ENCODE measurements around the gene COL6A1.

The COL6A1 gene

DNA sequence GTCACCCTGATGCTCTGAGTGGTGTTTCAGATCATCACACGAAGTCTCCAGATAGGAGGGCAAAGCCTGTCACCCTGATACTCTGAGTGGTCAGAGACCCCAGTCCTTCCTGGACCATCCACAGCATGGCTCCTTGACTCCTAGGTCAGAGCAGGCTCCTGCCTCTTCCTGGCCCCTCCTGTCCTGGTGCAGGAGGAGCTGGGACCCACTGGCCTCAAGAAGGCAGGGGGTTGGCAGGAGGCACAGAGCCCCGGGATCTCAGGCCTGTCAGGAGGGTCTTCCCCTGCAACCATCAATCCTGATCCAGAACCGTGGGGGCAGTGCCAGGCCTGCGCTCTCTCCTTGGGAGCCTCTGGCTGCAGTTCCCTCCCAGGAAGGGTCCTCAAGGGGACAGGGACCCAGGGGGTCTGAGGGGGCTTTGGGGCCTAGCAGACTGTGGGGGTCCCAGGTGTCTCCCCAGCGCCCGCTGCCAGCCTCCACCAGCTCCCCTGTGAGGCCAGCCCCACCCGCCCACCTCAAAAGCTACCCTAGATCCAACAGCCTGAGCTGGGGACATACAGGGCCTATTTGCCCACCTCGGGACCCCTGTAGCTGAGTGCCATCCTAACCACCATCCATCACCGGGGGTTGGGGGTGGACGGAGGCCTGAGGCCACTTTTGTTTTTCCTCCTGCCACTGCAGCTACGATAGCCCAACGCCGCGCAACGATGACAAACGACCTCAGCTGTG, 27.5 kb downstream of the COL6A1 start:
- DNase-seq, result no peak

DNA sequence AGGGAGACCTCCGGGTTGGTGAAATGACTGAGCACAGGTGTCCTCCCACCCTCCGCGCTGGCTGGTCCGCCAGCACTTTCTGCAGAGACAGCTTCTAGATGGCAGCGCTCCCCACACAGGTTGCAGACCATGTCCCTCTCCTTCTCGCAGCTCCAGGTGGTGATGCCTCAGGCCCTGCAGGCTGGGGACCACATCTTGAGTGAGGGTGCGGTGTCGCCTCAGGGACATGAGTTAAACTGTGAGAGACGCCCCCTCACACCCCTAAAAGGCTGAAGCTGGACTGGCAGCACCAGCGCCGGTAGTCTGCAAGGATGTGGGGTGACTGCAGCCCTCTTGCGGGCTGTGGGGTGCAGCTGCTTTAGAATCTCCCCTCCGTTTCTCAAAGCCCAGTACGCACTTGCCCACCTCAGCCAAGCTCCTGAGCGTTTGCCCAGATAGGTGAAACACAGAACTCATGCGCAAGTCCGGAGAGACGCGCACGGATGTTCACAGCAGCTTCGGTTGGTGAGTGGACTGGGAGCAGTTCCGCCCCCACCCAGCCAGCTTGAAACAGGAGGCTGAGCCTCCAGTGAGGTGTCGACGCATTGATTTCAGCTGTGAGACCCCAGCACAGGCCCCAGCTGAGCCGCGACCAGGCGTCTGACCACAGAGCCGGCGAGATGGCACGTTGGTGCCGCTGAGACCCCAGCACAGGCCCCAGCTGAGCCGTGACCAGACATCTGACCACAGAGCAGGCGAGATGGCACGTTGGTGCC, 28.6 kb downstream of the COL6A1 start:
- no peak for DNase-seq

DNA sequence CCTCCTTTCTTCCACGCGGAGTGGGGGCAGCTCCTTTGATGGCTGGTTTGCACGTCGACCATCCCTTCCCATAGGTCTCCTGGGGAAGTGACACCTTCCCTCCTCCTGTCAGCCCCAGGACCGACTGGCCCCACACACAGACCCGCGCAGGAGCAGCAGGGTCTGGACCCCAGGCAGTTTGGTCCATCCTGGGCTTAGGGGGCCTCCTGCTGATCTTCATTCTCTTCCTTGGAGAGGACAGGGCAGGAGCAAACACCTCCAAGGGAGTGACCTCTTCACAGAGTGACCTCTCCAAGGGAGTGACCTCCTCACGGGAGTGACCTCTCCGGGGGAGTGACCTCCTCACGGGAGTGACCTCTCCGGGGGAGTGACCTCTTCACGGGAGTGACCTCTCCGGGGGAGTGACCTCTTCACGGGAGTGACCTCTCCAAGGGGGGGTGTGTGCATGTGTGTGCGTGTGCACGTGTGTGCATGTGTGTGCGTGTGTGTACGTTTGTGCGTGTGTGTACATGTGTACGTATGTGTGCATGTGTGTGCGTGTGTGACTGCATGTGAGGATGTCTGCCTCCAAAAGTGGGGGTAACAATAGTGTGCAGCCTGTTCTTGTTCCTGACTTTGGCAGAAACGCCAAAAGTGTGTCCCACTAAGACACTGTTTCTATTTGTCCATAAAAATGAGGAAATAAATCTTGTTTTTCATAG, 29.8 kb downstream of the COL6A1 start:
- DNase-seq, result no peak

DNA sequence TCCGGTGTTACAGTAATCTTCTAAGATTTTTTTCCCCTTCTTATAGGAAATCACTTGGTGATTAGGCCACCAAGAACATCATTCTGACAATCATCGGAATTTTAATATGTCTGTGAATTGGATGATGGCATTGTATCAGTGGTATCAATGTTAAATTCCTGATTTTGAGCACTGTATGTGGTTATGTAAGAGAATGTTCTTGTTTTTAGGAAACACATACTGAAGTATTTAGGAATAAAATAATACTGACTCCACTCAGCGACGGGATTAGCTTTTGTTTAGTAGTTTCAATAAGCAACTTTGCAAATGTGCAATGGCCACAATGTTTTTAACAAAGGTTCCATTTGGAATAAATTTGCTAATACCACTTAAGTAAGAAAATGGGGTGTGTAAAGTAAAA, 30.6 kb downstream of the COL6A1 start:
- DNase-seq, result no peak

DNA sequence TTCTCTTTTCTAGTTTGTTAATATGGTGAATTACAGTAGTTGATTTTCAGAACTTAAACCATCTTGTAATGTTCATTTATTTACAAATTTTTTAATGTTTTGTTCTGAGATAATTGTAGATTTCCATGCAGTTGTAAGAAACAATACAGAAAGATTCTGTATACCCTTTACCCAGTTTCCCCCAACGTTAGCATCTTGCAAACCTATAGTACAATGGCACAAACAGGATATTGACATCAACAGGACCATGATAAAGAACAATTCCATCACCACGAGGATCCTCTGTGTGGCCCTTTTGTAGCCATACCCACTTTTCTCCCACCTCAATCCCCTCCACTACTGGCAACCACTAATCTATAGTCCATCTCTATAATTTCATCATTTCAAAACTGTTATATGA, 33.3 kb downstream of the COL6A1 start:
- no peak for DNase-seq

DNA sequence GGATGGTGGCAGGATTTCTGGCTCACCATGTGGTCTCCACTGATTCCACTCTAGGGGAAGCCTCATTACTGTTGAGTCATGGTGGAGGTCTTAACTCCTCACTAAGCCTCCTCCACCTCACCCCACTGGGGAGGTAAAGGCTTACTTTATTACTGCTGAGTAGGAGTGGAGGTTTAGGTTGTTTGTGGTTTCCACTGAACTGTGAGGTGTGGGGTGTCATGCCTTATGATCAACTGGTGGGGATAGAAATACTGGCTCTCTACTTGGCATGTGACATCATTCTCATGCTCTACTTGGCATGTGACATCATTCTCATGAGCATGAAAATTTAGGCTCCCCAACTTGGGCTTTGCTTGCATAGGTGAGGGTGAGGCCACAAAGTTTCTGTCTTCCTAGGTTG, 35.6 kb downstream of the COL6A1 start:
- no peak for DNase-seq

DNA sequence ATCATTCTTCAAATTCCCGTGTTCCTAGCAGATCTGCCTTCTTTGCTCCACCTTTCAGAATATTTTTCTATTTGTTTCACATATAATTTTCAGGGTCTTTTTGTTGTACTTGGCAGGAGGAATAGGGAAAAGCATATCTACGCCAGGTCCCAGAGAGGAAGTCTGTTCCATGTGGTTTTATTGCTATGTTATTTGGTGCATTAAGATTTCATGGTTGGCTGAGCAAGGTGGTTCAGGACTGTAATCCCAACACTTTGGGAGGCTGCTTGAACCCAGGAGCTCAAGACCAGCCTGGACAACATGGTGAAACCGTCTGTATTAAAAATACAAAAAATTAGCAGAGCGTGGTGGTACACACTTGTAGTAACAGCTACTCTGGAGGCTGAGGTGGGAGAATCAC, 36.1 kb downstream of the COL6A1 start:
- no peak for DNase-seq

DNA sequence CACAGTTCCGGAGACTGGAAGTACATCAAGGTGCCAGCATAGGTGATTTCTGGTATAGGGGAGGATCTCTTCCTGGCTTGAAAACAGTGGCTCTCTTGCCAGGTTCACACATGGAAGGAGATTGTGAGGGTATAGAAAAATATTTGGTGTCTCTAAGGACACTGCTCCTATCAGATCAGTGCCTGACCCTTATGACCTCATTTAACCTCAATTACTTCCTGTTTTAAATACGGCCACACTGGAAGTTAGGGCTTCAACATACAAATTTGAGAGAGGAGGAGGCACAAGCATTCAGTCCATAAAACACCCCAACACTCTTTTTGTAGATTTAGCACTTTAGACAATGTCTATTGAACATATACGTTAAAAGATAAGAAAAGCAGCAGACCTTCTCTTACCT, 37.0 kb downstream of the COL6A1 start:
- no peak for DNase-seq

DNA sequence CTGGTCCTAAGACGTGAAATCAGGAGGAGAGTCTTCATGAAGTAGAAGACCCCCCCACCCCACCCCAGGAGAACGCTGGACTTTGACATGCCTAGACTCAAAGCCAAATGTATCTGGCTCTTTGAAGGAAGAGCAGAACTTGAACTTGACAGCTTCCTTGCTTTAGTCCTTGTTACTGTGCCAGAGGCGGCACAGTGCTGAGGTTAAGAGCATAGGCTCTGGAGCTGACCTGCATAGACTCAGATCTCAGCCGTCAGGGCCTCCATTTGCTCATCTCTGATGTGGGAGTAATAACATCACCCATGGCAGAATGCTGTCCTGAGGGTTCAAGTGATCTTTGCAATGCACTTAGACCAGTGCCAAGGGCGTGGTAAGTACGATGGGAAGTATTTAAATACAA, 39.0 kb downstream of the COL6A1 start:
- DNase-seq, result no peak

DNA sequence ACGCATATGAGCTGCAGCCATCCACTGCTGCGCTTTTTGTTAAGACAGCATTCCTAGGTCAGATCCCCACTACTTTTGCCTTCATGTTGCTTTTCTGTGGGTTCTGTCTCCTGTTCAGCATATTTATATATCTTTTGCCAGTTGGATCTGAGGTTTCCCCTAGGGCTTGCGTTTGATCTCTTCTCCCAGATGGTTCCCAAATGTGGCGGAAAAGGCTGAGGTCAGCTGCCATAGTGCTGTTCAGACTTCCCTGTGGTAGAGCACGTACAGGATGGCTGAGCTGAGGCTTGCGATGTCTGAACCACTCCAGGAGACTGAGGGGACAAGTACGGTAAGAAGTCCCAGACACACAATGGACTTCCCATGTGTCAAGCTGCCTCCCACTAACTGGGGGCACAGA, 39.8 kb downstream of the COL6A1 start:
- no peak for DNase-seq

DNA sequence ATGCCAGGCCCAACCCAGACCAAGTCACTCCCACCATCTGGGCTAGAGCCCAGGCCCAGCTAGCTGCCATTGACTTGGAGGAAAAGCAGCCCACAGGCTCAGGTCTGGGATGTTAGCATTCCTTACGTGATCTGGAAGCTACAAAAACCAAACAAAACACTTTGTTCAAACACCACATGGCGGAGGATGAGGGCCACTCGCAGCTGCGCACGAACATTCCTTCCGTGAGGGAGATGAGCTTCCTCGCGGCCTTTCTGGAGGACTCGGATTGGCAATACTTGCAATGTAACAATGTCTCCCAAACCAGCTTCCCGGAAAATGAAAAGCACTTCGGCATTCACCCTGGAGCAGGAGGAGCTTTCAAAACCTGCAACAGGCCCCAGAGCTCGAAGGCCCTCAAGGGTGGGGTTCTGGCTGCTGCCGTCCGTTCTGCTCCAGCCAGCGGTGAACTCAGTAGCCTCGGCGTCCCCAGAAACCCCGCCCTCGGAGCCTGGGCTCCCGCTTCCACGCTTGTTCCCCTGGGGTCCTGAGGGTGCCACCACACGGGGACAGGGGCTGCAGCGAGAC, 40.5 kb downstream of the COL6A1 start:
- DNase-seq, result no peak

DNA sequence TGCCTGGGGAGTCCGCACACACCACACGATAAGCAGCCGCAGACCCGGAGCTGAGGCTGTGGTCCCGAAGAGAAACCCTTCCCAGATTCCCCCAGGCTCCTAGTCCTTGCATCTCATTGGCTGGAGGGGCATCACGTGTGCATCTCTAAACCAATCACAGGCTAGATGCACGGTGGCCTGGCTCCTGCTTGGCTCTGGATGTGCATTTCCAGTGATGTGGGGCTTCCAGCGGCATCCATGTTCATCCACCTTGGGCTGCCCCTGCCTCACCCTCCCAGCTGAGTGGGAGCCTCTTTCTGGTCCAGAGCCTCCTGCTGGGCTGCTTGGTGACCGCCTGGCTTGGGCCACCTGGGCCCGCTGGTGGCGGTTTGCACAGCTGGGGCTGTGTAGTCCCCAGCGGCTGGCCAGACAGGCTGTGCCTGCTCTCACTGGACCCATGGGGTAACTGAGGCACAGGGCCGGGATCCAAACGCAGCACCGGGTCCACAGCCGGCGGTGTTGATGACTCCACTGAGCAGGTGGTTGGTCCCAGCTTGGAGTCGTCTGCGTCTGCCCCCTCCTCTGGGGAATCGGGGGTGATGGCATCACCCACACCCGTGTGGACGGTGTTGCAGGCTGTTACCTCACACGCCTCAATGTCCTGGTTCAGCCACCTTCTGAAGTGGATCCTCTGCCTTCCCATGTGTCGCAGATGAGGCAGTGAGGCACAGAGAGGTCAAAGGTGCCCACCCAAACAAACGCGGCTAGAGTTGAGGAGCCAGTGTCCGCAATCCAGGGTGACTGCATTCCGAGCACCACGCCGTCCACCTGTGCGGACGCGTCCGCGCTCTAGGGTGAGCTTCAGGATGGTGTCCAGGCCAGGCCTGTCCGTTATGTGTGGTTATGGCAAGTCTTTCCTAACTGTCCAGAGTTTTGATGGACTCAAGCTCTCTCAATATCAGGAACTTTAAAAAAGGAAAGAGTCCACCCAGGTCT, 41.3 kb downstream of the COL6A1 start:
- no peak for DNase-seq

DNA sequence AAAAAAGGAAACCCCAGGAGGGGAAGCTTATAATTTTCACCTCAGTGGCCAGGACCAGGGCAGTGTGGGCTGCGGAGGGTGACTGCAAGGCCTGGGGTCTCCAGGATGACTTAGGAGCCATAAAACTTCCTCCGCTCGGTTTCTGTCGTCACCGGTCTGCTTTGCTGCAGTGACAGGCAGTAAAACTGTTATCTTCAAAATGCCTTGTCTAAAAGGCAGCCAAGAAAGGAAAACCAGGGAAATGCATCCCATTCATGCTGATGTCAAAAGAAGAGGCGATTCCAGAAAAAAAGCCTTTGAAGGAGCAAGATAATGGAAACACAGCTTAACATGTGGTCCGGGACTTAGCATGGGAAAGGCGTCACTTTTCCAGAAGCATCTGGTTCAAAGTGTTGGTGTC, 42.0 kb downstream of the COL6A1 start:
- no peak for DNase-seq

DNA sequence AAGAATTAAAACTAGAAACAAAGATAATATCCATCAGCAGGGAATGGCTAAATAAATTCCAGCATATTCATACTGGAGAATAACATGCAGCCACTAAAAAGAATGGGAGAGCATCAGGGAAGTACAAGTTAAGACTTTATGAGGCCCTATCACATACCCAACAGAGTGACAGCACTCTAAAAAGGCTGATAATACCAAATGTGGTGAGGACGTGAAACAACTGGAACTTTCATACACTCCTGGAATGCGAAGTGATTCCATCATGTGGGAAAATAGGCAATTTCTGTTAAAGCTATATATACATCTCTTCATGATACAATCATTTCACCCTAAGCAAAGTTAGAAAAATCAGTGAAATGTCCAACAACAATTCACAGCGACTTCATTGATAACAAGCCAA, 42.6 kb downstream of the COL6A1 start:
- DNase-seq, result no peak

DNA sequence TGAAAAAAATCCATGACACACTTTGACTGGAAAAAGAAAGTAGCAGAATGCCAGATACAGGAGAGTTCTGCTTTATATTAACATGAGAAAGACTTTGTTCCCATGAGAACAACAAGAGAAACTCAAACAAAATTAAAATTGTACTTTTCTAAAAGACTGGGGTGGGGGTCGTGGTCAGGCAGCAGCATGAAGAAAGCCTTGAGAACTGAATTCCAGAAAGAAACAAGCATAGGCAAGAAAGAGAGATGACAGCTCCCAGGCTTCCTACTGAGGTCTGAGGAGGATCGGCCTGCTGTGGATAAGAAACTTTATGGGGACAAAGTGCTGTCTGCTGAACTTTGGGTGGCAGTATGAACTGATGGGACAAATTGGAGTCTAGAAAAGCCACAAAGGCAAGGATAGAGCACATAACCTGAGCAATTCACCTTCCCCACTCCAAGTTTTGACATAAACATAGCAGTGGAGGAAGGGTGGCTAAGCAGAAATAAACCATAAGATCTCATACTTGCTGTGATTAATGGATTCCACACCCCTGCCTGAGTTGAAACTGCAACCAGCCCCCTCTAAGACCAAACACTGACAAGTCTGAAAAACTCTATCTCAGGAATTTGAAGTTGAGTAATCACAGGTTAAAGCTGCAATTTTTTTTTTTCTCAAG, 43.7 kb downstream of the COL6A1 start:
- DNase-seq, result no peak

DNA sequence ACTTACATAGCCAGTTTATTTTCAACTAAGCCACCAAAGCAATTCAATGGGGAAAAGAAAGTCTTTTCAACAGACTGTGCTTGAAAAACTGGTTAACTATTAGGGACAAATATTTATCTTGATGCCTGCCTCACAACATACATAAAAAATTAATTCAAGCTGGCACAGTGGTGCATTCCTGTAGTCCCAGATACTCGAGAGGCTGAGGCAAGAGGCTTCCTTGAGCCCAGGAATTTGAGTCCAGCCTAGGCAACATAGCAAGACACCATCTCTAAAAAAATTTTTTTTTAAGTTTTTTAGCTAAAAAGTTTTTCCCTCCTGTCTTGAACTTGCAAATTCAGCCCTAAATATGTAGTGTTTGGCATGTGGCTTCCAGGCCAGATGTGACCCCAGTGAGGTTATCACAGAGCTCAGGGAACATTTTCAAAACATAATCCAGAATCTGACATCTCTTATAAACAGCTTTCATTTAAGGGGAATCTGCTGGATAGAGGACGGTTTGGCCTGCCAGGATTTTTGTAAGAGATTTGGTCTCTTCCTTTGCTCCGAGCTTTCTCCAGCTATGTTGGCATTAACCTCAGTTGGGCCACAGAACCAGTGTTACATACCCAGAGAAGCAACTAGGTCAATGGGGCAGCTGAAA, 46.4 kb downstream of the COL6A1 start:
- no peak for DNase-seq

DNA sequence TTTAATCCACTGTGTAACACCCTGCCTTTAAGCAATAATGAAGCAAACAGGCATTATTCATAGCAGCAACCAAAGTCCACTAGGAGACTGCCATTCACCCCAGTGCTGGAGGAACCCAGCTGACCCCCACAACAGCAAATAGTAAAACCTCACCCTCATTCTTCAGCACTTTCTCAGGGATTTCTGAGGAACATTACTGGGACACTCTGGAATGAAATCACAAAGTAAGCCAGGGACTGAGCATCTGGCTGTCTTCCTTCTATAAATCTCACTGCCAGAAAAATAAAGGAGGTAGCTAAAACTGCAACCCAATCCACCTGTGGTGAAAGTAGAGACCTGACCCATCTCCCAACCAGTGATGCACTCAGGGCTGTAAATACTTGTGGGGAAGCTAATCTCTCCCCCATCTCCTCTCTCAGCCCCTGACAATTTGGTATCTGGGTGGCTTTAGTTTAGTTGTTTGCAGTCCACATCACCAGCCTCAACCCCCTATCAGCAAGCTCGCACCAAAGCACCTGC, 47.1 kb downstream of the COL6A1 start:
- DNase-seq, result no peak

DNA sequence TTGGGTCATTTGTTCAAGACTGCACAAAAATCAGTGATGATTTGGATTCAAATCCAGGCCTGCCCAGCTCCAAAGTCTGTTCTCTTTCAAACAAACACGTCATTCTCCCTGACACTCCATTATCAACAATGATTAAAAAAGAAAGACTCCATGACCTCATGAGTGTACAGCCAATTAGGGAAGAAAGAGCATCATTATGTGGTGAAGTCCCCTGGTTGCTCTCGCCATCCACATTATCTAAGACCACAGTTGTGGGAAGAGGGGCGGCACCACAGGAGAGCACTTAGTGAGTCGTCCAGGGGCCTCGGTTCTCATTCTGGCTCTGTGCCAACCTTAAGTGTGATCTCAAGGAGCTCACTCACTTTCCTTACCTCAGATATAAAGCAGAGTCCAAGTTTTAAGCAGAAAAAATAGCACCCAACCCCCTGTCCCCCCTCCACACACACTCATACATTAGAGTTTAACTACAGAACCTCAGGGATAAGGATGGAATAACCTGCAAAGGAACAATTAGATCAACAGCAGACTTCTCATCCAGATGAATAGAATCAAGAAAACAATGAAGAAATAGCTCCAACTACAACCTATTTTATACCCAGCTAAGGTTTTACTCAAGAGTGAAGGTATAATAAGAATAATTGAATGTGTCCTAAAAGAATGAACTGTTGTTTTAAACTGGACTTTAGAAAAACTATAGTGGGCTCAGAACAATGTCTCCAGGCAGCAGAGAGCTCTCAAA, 47.8 kb downstream of the COL6A1 start:
- no peak for DNase-seq

DNA sequence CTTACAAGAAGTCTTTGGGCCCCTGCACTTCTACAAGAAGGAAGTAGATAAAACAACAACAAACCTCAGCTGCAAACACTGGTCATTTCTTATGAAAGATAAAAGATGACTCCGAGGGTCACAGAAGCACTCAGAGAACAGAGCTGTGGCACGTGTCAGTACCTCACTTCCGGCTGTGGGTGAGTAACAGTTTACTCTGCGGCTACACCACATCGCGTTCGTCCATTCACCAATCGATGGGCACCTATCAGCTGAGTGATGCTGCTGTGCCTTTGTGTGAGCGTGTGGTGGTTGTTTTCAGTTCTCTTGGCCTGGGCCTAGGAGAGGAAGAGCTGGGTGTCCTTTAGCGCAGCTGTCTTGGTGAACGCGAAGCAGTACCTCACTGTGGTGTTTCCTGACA, 49.9 kb downstream of the COL6A1 start:
- no peak for DNase-seq

DNA sequence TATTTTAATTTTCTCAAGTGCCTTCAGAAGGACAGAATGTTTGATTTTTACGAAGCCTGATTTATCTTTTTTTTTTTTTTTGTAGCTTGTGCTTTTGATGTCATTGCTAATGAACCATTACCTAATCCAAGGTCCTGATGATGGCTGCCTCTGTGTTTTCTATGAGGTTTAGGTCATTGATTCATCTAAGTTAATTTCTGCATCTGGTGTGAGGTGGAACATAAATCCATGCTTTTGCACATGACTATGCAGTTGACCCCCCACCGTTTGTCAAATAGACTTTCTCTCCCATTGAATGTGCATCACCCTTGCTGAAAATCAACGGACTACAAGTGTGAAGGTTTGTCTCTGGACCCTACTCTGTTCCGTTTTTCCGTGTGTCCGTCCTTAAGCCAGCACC, 50.5 kb downstream of the COL6A1 start:
- DNase-seq, result no peak
